Stomach (tissue), 9 donors: ENCODE measurements around the gene ITGAE. TPM values are rescaled to one million over a fixed set of nuclear protein-coding genes. Genes with fewer than 3 reads are reported as not detected.

ENCODE experiments used
- DNase-seq, 2 donors: peaks; one replicate each; pipeline versions ENCODE4 v3.0.0 to v3.0.0-alpha.2; 2013 to 2019
- H3K27ac ChIP-seq, 5 donors: fragments of 200-600 bp in 4 of 5; sonication (generic) in 4 of 5; one replicate each; pipeline ENCODE4 v1.5.1; 2013 to 2019; ENCODE audit warnings: mild to moderate bottlenecking in 1 of 5, moderate library complexity in 1 of 5
- H3K27me3 ChIP-seq, 3 donors: fragments of 200-600 bp; sonication (generic); one replicate each; pipeline ENCODE4 v1.5.1; 2017 to 2019; ENCODE audit warnings: mixed run types in 1 of 3
- H3K36me3 ChIP-seq, 4 donors: fragments of 200-600 bp; sonication (generic); 1 replicate in 3 of 4; 2 replicates in 1 of 4; pipeline ENCODE4 v1.5.1; 2016 to 2019
- H3K4me1 ChIP-seq, 4 donors: fragments of 200-600 bp; sonication (generic); one replicate each; pipeline ENCODE4 v1.5.1; 2016 to 2019
- H3K4me3 ChIP-seq, 4 donors: fragments of 200-600 bp; sonication (generic) in 3 of 4; one replicate each; pipeline ENCODE4 v1.5.1; 2016 to 2019; ENCODE audit warnings: mild to moderate bottlenecking in 1 of 4
- H3K9me3 ChIP-seq, 4 donors: fragments of 200-600 bp; sonication (generic); one replicate each; pipeline ENCODE4 v1.5.1; 2016 to 2019
- CTCF ChIP-seq, 7 experiments: fragments of 450-650 bp in 4 of 7; fragments of 200-600 bp in 3 of 7; sonication (generic) in 3 of 7; IDR thresholded peaks; one replicate each; pipeline ENCODE4 v1.5.1; 2016 to 2019; ENCODE audit warnings: antibody characterized with exemption in 7 of 7, control low read depth in 2 of 7, mild to moderate bottlenecking in 1 of 7
- EP300 ChIP-seq: sonication (generic); formaldehyde crosslinking; IDR thresholded peaks from one replicate; pipeline ENCODE4 v1.6.1; 2017; ENCODE audit warnings: antibody characterized with exemption
- POLR2A ChIP-seq, 4 donors: fragments of 450-650 bp; IDR thresholded peaks; one replicate each; pipeline ENCODE4 v1.6.1; 2016; ENCODE audit warnings: antibody characterized with exemption in 4 of 4, control low read depth in 2 of 4, mild to moderate bottlenecking in 1 of 4, moderate library complexity in 1 of 4
- POLR2AphosphoS5 ChIP-seq, 3 donors: sonication (generic); formaldehyde crosslinking; IDR thresholded peaks; one replicate each; pipeline ENCODE4 v1.6.1; 2016; ENCODE audit warnings: antibody characterized with exemption in 3 of 3
- WGBS, 5 donors: extraction: QIAGEN DNeasy Blood & Tissue Kit in 3 of 5; methylation state at CpG; one replicate each; pipeline versions ENCODE4 v1.1.5 to v1.1.7; 2013 to 2018; 5-methylcytosine and 5-hydroxymethylcytosine counted together
- intact Hi-C: fragments of 100-400 bp; cut with DNase I; formaldehyde crosslinking; loops from one replicate; pipeline ENCODE4 v1.15.1; 2023; ENCODE audit warnings: low total_unique reads
- polyA plus RNA-seq, 3 donors: library from polyadenylated mRNA; stranded (reverse); fragments of 200-250 nt; gene quantifications; one replicate each; pipeline ENCODE4 v1.2.3, GENCODE V29; 2013
- total RNA-seq, 5 donors: library from RNA; depleted of rRNA; stranded (reverse); fragments of >200 nt; gene quantifications; one replicate each; pipeline versions ENCODE4 v1.1.0 to v1.2.3, GENCODE V29; 2014 to 2016
- donor health status: healthy with polysubstance abuse.
- donor health status: Bipolar disorder and iron deficiency.
- donor health status: healthy.

ITGAE gene
- total and polyA plus RNA-seq, 8 donors = 4.5 to 66.8 (median 31.0) TPM

GRCh38 chr17:3755335-3756030, 45.5 kb downstream of the ITGAE start:
- intact Hi-C loops = no loop called here
- peak overlapping the region; percentile 36 to 53 (median 44) for H3K4me3 ChIP-seq
- DNase-seq = no peak
- H3K36me3 ChIP-seq = no peaks in the 10 kb centered on the region
- peaks cover 0 to 11% (median 9%) of the 10 kb centered on the region in 4 donors for H3K9me3 ChIP-seq
- TF ChIP-seq POLR2AphosphoS5 (IDR thresholded peaks at IDR 0.05) = no peak
- TF ChIP-seq EP300 = no peak
- no peak for TF ChIP-seq CTCF (IDR thresholded peaks at IDR 0.05)
- TF ChIP-seq POLR2A (IDR thresholded peaks at IDR 0.05) = no peak
- H3K27ac ChIP-seq = peak overlapping the region; percentile 82 to 95 (median 84)
- peaks cover 0 to 19% (median 17%) of the 10 kb centered on the region in 4 donors for H3K4me1 ChIP-seq
- peaks cover 0 to 23% (median 0%) of the 10 kb centered on the region in 3 donors for H3K27me3 ChIP-seq
- WGBS, 5 donors = 40 to 55% (median 46%) methylated on average over 14 to 20 of the region's 20 CpGs

GRCh38 chr17:3754458-3755334, 46.3 kb downstream of the ITGAE start:
- TF ChIP-seq EP300 = no peak
- TF ChIP-seq POLR2AphosphoS5 (IDR thresholded peaks at IDR 0.05) = peak in 2 of 3 donors; percentile 79 to 82
- no peak for TF ChIP-seq CTCF (IDR thresholded peaks at IDR 0.05)
- TF ChIP-seq POLR2A (IDR thresholded peaks at IDR 0.05) = peak in 2 of 4 donors; percentile 18 to 82
- intact Hi-C loops = no loop called here
- no peaks in the 10 kb centered on the region for H3K36me3 ChIP-seq
- H3K4me1 ChIP-seq = peaks cover 0 to 19% (median 17%) of the 10 kb centered on the region in 4 donors
- H3K4me3 ChIP-seq = peak overlapping the region; percentile 36 to 53 (median 44)
- H3K27me3 ChIP-seq = peaks cover 0 to 30% (median 0%) of the 10 kb centered on the region in 3 donors
- 5 to 8% (median 5%) methylated on average over 11 to 55 of the region's 56 CpGs for WGBS, 5 donors
- DNase-seq = peak; percentile 97 to 99
- H3K27ac ChIP-seq = peak overlapping the region; percentile 82 to 95 (median 84)
- peaks cover 0 to 6% (median 4%) of the 10 kb centered on the region in 4 donors for H3K9me3 ChIP-seq

GRCh38 chr17:3754066-3754457, 46.9 kb downstream of the ITGAE start:
- intact Hi-C loops = no loop called here
- Histone ChIP-seq H3K9me3 (no peaks in the 10 kb centered on the region), H3K4me1 (peaks cover 0 to 19% (median 17%) of the 10 kb centered on the region in 4 donors), H3K4me3 (peak overlapping the region in 1 of 4 donors; percentile 53), H3K27ac (peak overlapping the region in 2 of 5 donors; percentile 23 to 39), H3K36me3 (no peaks in the 10 kb centered on the region), H3K27me3 (peaks cover 0 to 30% (median 0%) of the 10 kb centered on the region in 3 donors)
- no peak for DNase-seq
- 76 to 86% (median 85%) methylated on average over 18 of the region's 18 CpGs for WGBS, 5 donors
- TF ChIP-seq POLR2A (IDR thresholded peaks at IDR 0.05) (no peak), CTCF (IDR thresholded peaks at IDR 0.05) (no peak), EP300 (no peak), POLR2AphosphoS5 (IDR thresholded peaks at IDR 0.05) (no peak)

- Histone ChIP-seq H3K4me1 (peaks cover 0 to 19% (median 17%) of the 10 kb centered on the region in 4 donors), H3K36me3 (no peaks in the 10 kb centered on the region), H3K4me3 (no peak overlapping the region), H3K9me3 (no peaks in the 10 kb centered on the region), H3K27ac (no peak overlapping the region), H3K27me3 (peaks cover 0 to 30% (median 0%) of the 10 kb centered on the region in 3 donors)
- no peak for DNase-seq
- 75 to 85% (median 78%) methylated on average over 12 of the region's 12 CpGs for WGBS, 5 donors
- intact Hi-C loops = no loop called here
- TF ChIP-seq POLR2AphosphoS5 (IDR thresholded peaks at IDR 0.05) (no peak), POLR2A (IDR thresholded peaks at IDR 0.05) (no peak), EP300 (no peak), CTCF (IDR thresholded peaks at IDR 0.05) (no peak)
Observed at GRCh38 chr17:3753624-3754023, 47.4 kb downstream of the ITGAE start.
